Fibroblast of lung (primary cell): ENCODE data around the gene KRTAP4-2.
"Not testable (repeated sequence)": the region's sequence is repeated elsewhere in the genome, so short reads cannot be mapped to it uniquely, and the experiment has no call there.

Experiments used
- EZH2 ChIP-seq: IDR thresholded peaks from 2 replicates; pipeline ENCODE4 v1.5.1; 2012; ENCODE audit warnings: low read length, control low read depth, mild to moderate bottlenecking; ENCODE audit errors: missing control alignments
- TF ChIP-seq, protein P1 (sequence below), 2 donors: IDR thresholded peaks in 1 of 2; conservative IDR thresholded peaks in 1 of 2; 1 replicate in 1 of 2; 2 replicates in 1 of 2; pipeline ENCODE4 v1.5.1; 2011 to 2012; ENCODE audit warnings: low read length in 2 of 2, control low read depth in 1 of 2, inconsistent platforms in 1 of 2, low read depth in 1 of 2, mild to moderate bottlenecking in 1 of 2

DNA sequence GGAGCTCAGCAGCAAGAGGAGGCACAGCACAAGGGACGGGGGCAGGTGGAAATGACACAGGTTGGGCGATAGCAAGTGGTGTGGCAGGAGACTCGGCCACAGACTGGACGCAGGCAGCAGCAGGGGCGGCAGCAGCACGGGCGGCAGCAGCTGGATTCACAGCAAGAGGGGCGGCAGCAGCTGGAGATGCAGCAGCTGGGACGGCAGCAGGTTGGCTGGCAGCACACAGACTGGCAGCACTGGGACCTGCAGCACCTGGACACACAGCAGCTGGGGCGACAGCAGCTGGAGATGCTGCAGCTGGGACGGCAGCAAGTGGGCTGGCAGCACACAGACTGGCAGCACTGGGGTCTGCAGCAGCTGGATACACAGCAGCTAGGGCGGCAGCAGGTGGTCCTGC is 38.2 kb downstream of the KRTAP4-2 start:
- TF ChIP-seq, protein P1, sequence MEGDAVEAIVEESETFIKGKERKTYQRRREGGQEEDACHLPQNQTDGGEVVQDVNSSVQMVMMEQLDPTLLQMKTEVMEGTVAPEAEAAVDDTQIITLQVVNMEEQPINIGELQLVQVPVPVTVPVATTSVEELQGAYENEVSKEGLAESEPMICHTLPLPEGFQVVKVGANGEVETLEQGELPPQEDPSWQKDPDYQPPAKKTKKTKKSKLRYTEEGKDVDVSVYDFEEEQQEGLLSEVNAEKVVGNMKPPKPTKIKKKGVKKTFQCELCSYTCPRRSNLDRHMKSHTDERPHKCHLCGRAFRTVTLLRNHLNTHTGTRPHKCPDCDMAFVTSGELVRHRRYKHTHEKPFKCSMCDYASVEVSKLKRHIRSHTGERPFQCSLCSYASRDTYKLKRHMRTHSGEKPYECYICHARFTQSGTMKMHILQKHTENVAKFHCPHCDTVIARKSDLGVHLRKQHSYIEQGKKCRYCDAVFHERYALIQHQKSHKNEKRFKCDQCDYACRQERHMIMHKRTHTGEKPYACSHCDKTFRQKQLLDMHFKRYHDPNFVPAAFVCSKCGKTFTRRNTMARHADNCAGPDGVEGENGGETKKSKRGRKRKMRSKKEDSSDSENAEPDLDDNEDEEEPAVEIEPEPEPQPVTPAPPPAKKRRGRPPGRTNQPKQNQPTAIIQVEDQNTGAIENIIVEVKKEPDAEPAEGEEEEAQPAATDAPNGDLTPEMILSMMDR (conservative IDR thresholded peaks at IDR 0.05 in 1 of 2, IDR thresholded peaks at IDR 0.05 in 1 of 2; ENCODE audit: low read depth in 1 of 2, low read length in 2 of 2), result not testable (repeated sequence)
- not testable (repeated sequence) for TF ChIP-seq EZH2
